ENCODE measurements around the gene PCAT6.
"Not testable (repeated sequence)": the region's sequence is repeated elsewhere in the genome, so short reads cannot be mapped to it uniquely, and the experiment has no call there.

PCAT6 gene
- 0 to 0.77 (median 0) reads per million in 17 experiments for total RNA-seq

GRCh38 chr1:202810615-202811295 is at the start of gene PCAT6:
Gene PCAT6 (plus strand): TSS chr1:202810954.
- DNase-seq: peak; percentile 95 to 98 (median 97)

- DNase-seq: no peak
Observed at GRCh38 chr1:202762019-202762418, 48.7 kb upstream of the PCAT6 start.

- DNase-seq: no peak
Observed at GRCh38 chr1:202765721-202766120, 45.0 kb upstream of the PCAT6 start.

- DNase-seq: no peak
Observed at GRCh38 chr1:202770135-202770534, 40.6 kb upstream of the PCAT6 start.

GRCh38 chr1:202781180-202781579 is 29.6 kb upstream of the PCAT6 start:
- no peak for DNase-seq

- no peak for DNase-seq
Observed at GRCh38 chr1:202786804-202787203, 23.9 kb upstream of the PCAT6 start.

- no peak for DNase-seq
Observed at GRCh38 chr1:202788800-202789199, 22.0 kb upstream of the PCAT6 start.

GRCh38 chr1:202791077-202791747 is 19.5 kb upstream of the PCAT6 start:
- DNase-seq: no peak

GRCh38 chr1:202794051-202794740 is 16.6 kb upstream of the PCAT6 start:
- DNase-seq: no peak

- not testable (repeated sequence) for DNase-seq
Observed at GRCh38 chr1:202794931-202795330, 15.8 kb upstream of the PCAT6 start.

GRCh38 chr1:202796670-202797069 is 14.1 kb upstream of the PCAT6 start:
- DNase-seq: no peak

- no peak for DNase-seq
Observed at GRCh38 chr1:202798260-202798659, 12.5 kb upstream of the PCAT6 start.

- DNase-seq: no peak
Observed at GRCh38 chr1:202798792-202799331, 11.9 kb upstream of the PCAT6 start.

- DNase-seq: no peak
Observed at GRCh38 chr1:202800742-202801141, 10.0 kb upstream of the PCAT6 start.

- no peak for DNase-seq
Observed at GRCh38 chr1:202801175-202801574, 9.6 kb upstream of the PCAT6 start.

- DNase-seq: no peak
Observed at GRCh38 chr1:202802034-202802433, 8.7 kb upstream of the PCAT6 start.

GRCh38 chr1:202802998-202803932 is 7.5 kb upstream of the PCAT6 start:
- DNase-seq: peak; percentile 44 to 74 (median 72)

GRCh38 chr1:202804126-202804525 is 6.6 kb upstream of the PCAT6 start:
- DNase-seq: no peak

- DNase-seq: peak in 3 of 4 experiments; percentile 31 to 46 (median 38)
Observed at GRCh38 chr1:202805886-202806844, 4.6 kb upstream of the PCAT6 start.

GRCh38 chr1:202806845-202807450 is 3.8 kb upstream of the PCAT6 start:
- peak in 3 of 4 experiments; percentile 19 to 37 (median 23) for DNase-seq

Measured in suppressor macrophage (primary cell).